ENCODE results near the gene ARL8B.

Gene ARL8B

DNA sequence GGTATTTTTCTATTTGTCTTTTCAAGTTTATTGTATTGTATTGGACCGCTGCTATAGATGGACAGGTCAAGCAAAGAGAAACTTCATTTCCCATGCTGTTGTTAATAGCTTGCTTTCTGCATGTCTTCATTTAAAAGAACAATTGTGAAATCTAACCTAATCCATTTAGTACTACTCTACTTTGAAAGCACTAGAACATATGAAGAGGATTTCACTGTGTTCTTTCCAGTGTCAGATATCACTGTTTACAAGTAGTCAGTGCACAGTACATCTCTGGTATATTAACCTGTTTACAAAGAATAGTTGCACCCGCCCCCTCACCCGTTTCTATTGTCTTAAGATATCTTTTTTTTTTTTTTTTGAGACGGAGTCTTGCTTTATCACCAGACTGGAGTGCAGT lies 43.6 kb downstream of the ARL8B start:
- DNase-seq (ENCODE audit: low read depth in 1 of 2, low spot score in 1 of 2): no peak
- Histone ChIP-seq H3K4me3 (replicated peaks; ENCODE audit: insufficient read depth, low read length) (no peak overlapping the region), H3K27me3 (ENCODE audit: insufficient read depth, poor library complexity, severe bottlenecking) (no peaks in the 10 kb centered on the region), H3K27ac (replicated peaks) (no peak overlapping the region)
- TF ChIP-seq GABPA (IDR thresholded peaks at IDR 0.05; ENCODE audit: low read depth) (no peak), POLR2AphosphoS5 (IDR thresholded peaks at IDR 0.05; ENCODE audit: low read depth) (no peak), SPI1 (IDR thresholded peaks at IDR 0.05; ENCODE audit: borderline replicate concordance, low read depth) (no peak)
- TF ChIP-seq, protein P1, sequence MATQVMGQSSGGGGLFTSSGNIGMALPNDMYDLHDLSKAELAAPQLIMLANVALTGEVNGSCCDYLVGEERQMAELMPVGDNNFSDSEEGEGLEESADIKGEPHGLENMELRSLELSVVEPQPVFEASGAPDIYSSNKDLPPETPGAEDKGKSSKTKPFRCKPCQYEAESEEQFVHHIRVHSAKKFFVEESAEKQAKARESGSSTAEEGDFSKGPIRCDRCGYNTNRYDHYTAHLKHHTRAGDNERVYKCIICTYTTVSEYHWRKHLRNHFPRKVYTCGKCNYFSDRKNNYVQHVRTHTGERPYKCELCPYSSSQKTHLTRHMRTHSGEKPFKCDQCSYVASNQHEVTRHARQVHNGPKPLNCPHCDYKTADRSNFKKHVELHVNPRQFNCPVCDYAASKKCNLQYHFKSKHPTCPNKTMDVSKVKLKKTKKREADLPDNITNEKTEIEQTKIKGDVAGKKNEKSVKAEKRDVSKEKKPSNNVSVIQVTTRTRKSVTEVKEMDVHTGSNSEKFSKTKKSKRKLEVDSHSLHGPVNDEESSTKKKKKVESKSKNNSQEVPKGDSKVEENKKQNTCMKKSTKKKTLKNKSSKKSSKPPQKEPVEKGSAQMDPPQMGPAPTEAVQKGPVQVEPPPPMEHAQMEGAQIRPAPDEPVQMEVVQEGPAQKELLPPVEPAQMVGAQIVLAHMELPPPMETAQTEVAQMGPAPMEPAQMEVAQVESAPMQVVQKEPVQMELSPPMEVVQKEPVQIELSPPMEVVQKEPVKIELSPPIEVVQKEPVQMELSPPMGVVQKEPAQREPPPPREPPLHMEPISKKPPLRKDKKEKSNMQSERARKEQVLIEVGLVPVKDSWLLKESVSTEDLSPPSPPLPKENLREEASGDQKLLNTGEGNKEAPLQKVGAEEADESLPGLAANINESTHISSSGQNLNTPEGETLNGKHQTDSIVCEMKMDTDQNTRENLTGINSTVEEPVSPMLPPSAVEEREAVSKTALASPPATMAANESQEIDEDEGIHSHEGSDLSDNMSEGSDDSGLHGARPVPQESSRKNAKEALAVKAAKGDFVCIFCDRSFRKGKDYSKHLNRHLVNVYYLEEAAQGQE (IDR thresholded peaks at IDR 0.05; ENCODE audit: insufficient replicate concordance, low read depth): no peak
- TF ChIP-seq, protein P2, sequence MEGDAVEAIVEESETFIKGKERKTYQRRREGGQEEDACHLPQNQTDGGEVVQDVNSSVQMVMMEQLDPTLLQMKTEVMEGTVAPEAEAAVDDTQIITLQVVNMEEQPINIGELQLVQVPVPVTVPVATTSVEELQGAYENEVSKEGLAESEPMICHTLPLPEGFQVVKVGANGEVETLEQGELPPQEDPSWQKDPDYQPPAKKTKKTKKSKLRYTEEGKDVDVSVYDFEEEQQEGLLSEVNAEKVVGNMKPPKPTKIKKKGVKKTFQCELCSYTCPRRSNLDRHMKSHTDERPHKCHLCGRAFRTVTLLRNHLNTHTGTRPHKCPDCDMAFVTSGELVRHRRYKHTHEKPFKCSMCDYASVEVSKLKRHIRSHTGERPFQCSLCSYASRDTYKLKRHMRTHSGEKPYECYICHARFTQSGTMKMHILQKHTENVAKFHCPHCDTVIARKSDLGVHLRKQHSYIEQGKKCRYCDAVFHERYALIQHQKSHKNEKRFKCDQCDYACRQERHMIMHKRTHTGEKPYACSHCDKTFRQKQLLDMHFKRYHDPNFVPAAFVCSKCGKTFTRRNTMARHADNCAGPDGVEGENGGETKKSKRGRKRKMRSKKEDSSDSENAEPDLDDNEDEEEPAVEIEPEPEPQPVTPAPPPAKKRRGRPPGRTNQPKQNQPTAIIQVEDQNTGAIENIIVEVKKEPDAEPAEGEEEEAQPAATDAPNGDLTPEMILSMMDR (IDR thresholded peaks at IDR 0.05; ENCODE audit: insufficient read depth, low read length): no peak

DNA sequence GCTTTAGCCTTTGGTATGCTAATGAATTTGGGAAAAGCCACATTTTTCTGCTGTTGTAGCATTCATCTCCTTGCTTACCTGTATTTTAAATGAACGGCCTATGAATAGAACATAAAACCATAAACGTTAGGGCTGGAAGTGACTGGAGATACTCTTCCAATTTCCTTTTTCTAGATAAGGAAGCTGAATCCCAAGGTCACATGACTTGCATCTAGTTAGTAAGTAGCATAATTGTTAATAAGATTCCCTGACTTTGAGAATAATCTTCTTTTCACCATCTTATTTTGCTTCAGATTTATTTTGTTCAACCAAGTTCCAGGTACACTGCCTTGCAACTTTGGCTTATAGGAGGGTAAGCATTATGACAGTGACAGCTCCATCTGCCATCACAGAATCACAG lies 44.8 kb downstream of the ARL8B start:
- H3K4me3 ChIP-seq (replicated peaks; ENCODE audit: insufficient read depth, low read length): no peak overlapping the region
- H3K27ac ChIP-seq (replicated peaks): no peak overlapping the region
- no peaks in the 10 kb centered on the region for H3K27me3 ChIP-seq (ENCODE audit: insufficient read depth, poor library complexity, severe bottlenecking)
- no peak for DNase-seq (ENCODE audit: low read depth in 1 of 2, low spot score in 1 of 2)
- TF ChIP-seq SPI1 (IDR thresholded peaks at IDR 0.05; ENCODE audit: borderline replicate concordance, low read depth) (no peak), POLR2AphosphoS5 (IDR thresholded peaks at IDR 0.05; ENCODE audit: low read depth) (no peak), GABPA (IDR thresholded peaks at IDR 0.05; ENCODE audit: low read depth) (no peak)
- TF ChIP-seq, protein P1 (IDR thresholded peaks at IDR 0.05; ENCODE audit: insufficient replicate concordance, low read depth): no peak

DNA sequence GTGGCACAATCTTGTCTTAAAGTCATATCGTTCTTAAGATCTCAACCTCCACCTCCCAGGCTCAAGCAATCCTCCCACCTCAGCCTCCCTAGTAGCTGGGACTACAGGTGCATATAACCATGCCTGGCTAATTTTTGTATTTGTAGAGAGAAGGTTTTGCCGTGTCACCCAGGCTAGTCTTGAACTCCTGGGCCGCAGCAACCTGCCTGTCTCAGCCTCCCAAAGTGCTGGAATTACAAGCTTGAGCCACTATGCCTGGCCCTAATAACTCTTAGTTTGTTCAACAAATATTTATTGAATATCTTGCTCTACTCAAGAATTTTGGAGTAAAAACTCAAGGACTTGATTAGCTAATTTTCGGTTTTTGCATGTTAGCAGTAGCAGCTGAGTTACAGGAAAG lies 46.0 kb downstream of the ARL8B start:
- H3K27ac ChIP-seq (replicated peaks): no peak overlapping the region; the same call in 1 of the 2 replicates
- no peak overlapping the region for H3K4me3 ChIP-seq (replicated peaks; ENCODE audit: insufficient read depth, low read length)
- TF ChIP-seq GABPA (IDR thresholded peaks at IDR 0.05; ENCODE audit: low read depth) (no peak), SPI1 (IDR thresholded peaks at IDR 0.05; ENCODE audit: borderline replicate concordance, low read depth) (no peak), POLR2AphosphoS5 (IDR thresholded peaks at IDR 0.05; ENCODE audit: low read depth) (no peak)
- TF ChIP-seq, protein P2 (IDR thresholded peaks at IDR 0.05; ENCODE audit: insufficient read depth, low read length): no peak
- TF ChIP-seq, protein P1 (IDR thresholded peaks at IDR 0.05; ENCODE audit: insufficient replicate concordance, low read depth): no peak
- no peaks in the 10 kb centered on the region for H3K27me3 ChIP-seq (ENCODE audit: insufficient read depth, poor library complexity, severe bottlenecking)
- no peak for DNase-seq (ENCODE audit: low read depth in 1 of 2, low spot score in 1 of 2)

All from HL-60 (cell line).